IMR-90 (cell line): ENCODE results near the gene AXL. TPM values are rescaled to one million over a fixed set of nuclear protein-coding genes. Genes with fewer than 3 reads are reported as not detected.

Source experiments
- ATAC-seq: fragments of 200-7000 bp; cut with Tn5 transposase; 2 replicates; pipeline ENCODE4 v1.9.1; 2020; ENCODE audit warnings: low read depth, mild to moderate bottlenecking, moderate library complexity
- BruUV-seq: library from RNA; stranded (reverse); fragments of 400-500 nt; replicated peaks from 2 replicates; lab custom pipeline; 2021; lab: Mats Ljungman, UMichigan
- CTCF ChIA-PET: fragments of 300-600 bp; formaldehyde crosslinking; extraction: SDS; loops from one replicate; lab custom pipeline; 2021; ENCODE audit warnings: antibody characterized with exemption; lab: Yijun Ruan, JAX
- POLR2A ChIA-PET: fragments of 300-600 bp; sonication (Branson Sonifier 250); formaldehyde crosslinking; loops from one replicate; lab custom pipeline; 2022; ENCODE audit warnings: antibody characterized with exemption; ENCODE audit not compliant: unreplicated experiment; lab: Charles Lee
- DNase-seq: peaks from one replicate; pipeline ENCODE4 v3.0.0; 2013
- H2AFZ ChIP-seq: replicated peaks from 2 replicates; pipeline ENCODE3; 2013; ENCODE audit warnings: low read length, mild to moderate bottlenecking; ENCODE audit not compliant: poor library complexity
- H2AK5ac ChIP-seq: 2 replicates; pipeline ENCODE4 v1.6.1; 2013; ENCODE audit warnings: low read depth, low read length, inconsistent platforms
- H2AK9ac ChIP-seq: replicated peaks from 2 replicates; pipeline ENCODE3; 2013; ENCODE audit warnings: mild to moderate bottlenecking, low read depth, low read length, moderate library complexity; ENCODE audit not compliant: poor library complexity
- H2BK120ac ChIP-seq: 2 replicates; pipeline ENCODE4 v1.6.1; 2013; ENCODE audit warnings: low read depth, low read length, inconsistent platforms
- H2BK15ac ChIP-seq: 3 replicates; pipeline ENCODE4 v1.6.1; 2013; ENCODE audit warnings: low read depth, low read length, inconsistent platforms
- H2BK20ac ChIP-seq: 2 replicates; pipeline ENCODE4 v1.6.1; 2013; ENCODE audit warnings: low read depth, mild to moderate bottlenecking, inconsistent platforms, low read length, moderate library complexity
- H2BK5ac ChIP-seq: 2 replicates; pipeline ENCODE4 v1.6.1; 2013; ENCODE audit warnings: mild to moderate bottlenecking, low read depth, low read length, inconsistent platforms; ENCODE audit not compliant: poor library complexity, severe bottlenecking
- H3K14ac ChIP-seq: replicated peaks from 2 replicates; pipeline ENCODE4 v1.6.1; 2013; ENCODE audit warnings: low read depth, low read length, inconsistent platforms
- H3K18ac ChIP-seq: 2 replicates; pipeline ENCODE4 v1.6.1; 2013; ENCODE audit warnings: low read depth, low read length, control low read depth
- H3K23ac ChIP-seq: 2 replicates; pipeline ENCODE4 v1.6.1; 2013; ENCODE audit warnings: low read depth, low read length, inconsistent platforms
- H3K27ac ChIP-seq: 2 replicates; pipeline ENCODE4 v1.5.1; 2013; ENCODE audit warnings: mild to moderate bottlenecking, control low read depth, low read length; ENCODE audit not compliant: insufficient read depth
- H3K27me3 ChIP-seq: 2 replicates; pipeline ENCODE4 v1.6.1; 2013; ENCODE audit warnings: low read length; ENCODE audit not compliant: control insufficient read depth, insufficient read depth
- H3K36me3 ChIP-seq: 2 replicates; pipeline ENCODE4 v1.6.1; 2013; ENCODE audit warnings: low read length, mixed read lengths; ENCODE audit not compliant: control insufficient read depth, insufficient read depth
- H3K4ac ChIP-seq: 2 replicates; pipeline ENCODE4 v1.6.1; 2013; ENCODE audit warnings: low read depth, low read length, inconsistent platforms
- H3K4me1 ChIP-seq: 2 replicates; pipeline ENCODE4 v1.6.1; 2013; ENCODE audit warnings: low read length, mixed read lengths; ENCODE audit not compliant: control insufficient read depth, insufficient read depth
- H3K4me2 ChIP-seq: 2 replicates; pipeline ENCODE4 v1.6.1; 2013; ENCODE audit warnings: low read depth, mild to moderate bottlenecking, control low read depth, low read length, moderate library complexity
- H3K4me3 ChIP-seq: 2 replicates; pipeline ENCODE4 v1.5.1; 2013; ENCODE audit warnings: low read depth, mild to moderate bottlenecking, control low read depth, low read length, moderate library complexity; ENCODE audit not compliant: insufficient read depth
- H3K56ac ChIP-seq: 2 replicates; pipeline ENCODE4 v1.6.1; 2013; ENCODE audit warnings: low read length, inconsistent platforms; ENCODE audit not compliant: insufficient read depth; ENCODE audit errors: extremely low read depth
- H3K79me1 ChIP-seq, 2 experiments: 2 replicates each; pipeline ENCODE4 v1.6.1; 2013; ENCODE audit warnings: low read length in 2 of 2, inconsistent platforms in 1 of 2, low read depth in 1 of 2
- H3K9ac ChIP-seq: 2 replicates; pipeline ENCODE4 v1.6.1; 2013; ENCODE audit warnings: low read depth, low read length, control low read depth
- H3K9me1 ChIP-seq: 2 replicates; pipeline ENCODE4 v1.6.1; 2013; ENCODE audit warnings: low read length, inconsistent platforms; ENCODE audit not compliant: insufficient read depth
- H3K9me3 ChIP-seq: 2 replicates; pipeline ENCODE4 v1.6.1; 2013; ENCODE audit warnings: low read length; ENCODE audit not compliant: control insufficient read depth, insufficient read depth
- H4K20me1 ChIP-seq: 2 replicates; pipeline ENCODE4 v1.6.1; 2013; ENCODE audit warnings: low read length, inconsistent platforms; ENCODE audit not compliant: insufficient read depth
- H4K5ac ChIP-seq: 2 replicates; pipeline ENCODE4 v1.6.1; 2013; ENCODE audit warnings: mild to moderate bottlenecking, low read depth, low read length, control low read depth
- H4K8ac ChIP-seq, 2 experiments: 2 replicates each; pipeline ENCODE4 v1.6.1; 2013; ENCODE audit warnings: low read depth in 2 of 2, low read length in 2 of 2, control low read depth in 1 of 2, inconsistent platforms in 1 of 2
- H4K91ac ChIP-seq: 2 replicates; pipeline ENCODE4 v1.6.1; 2013; ENCODE audit warnings: low read depth, low read length, inconsistent platforms; ENCODE audit not compliant: insufficient read depth
- MAFK ChIP-seq: IDR thresholded peaks from 2 replicates; pipeline ENCODE4 v1.6.1; 2012; ENCODE audit warnings: low read depth, low read length, improper control_type of control experiment
- MAZ ChIP-seq: IDR thresholded peaks from 2 replicates; pipeline ENCODE4 v1.6.1; 2012; ENCODE audit warnings: low read depth, mild to moderate bottlenecking, low read length, improper control_type of control experiment, moderate library complexity, borderline replicate concordance
- RFX5 ChIP-seq: IDR thresholded peaks from 2 replicates; pipeline ENCODE4 v1.8.0; 2012; ENCODE audit warnings: low read depth, mild to moderate bottlenecking, low read length, moderate library complexity
- WGBS, 2 experiments: methylation state at CpG; one replicate each; pipeline versions ENCODE4 v1.1.5 to v1.1.7; 2013; ENCODE audit warnings: missing lambda C conversion rate in 2 of 2; ENCODE audit not compliant: insufficient read length in 1 of 2; ENCODE audit errors: extremely low coverage in 2 of 2; 5-methylcytosine and 5-hydroxymethylcytosine counted together
- dilution Hi-C: fragments of 300-500 bp; cut with HindIII; formaldehyde crosslinking; loops from one replicate; pipeline ENCODE4 v1.14.3; 2018; ENCODE audit warnings: low sequenced_read_pairs; ENCODE audit not compliant: unreplicated experiment
- in situ Hi-C: fragments of 300-500 bp; cut with MboI; formaldehyde crosslinking; loops from 3 replicates; pipeline ENCODE4 v1.14.3; 2019; ENCODE audit warnings: low sequenced_read_pairs, inconsistent platforms, mixed read lengths
- intact Hi-C: fragments of 100-400 bp; cut with micrococcal nuclease; formaldehyde crosslinking; loops from 2 replicates; pipeline ENCODE4 v1.10.0; 2022
- polyA plus RNA-seq, 3 experiments: library from polyadenylated mRNA; depleted of rRNA; stranded (reverse); fragments of >200 nt; gene quantifications; 2 replicates each; pipeline ENCODE4 v1.2.3, GENCODE V29; 2012; ENCODE audit warnings: low replicate concordance in 1 of 3
- total RNA-seq: library from RNA; depleted of rRNA; stranded (reverse); fragments of >200 nt; gene quantifications from 2 replicates; pipeline ENCODE4 v1.2.3, GENCODE V29; 2012

The AXL gene
- total and polyA plus RNA-seq, 2 of the 4 experiments (the other 2 are of a cell fraction): 212 to 466 TPM

DNA sequence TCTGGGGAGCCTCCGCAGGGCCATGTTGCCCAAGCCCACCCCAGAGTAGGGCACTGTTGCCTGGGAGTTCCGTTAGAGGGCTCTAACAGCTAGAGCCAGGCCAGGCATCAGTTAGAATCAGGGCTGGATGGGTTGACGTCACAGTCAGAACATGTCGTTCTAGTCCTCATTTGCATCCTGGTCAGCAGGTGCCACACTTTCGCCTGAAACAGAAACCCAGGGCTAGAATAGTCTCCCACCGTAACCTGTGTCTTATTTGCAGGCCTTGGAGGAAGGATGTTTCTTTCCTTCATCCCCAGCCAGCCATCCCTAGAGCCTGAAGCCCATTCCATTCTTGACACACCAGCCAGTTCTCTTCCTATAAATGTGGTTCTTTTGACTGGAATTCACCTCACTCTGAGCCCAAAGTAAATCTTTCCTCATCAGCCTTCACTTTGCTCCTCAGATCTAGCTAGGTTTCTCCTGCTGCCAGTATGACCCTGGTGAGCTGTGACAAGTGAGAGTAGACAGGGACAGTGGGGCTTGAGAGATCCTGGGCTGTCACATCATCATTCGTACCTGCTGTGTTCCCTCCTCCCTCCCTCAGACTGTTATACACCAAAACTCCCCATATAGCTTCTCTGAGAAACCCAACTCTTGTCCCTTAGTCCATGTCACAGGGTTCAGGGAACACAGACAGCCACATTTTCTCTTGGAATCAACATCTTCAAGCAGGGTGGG is 78.8 kb downstream of the AXL start (continued):
- TF ChIP-seq MAZ: no peak

DNA sequence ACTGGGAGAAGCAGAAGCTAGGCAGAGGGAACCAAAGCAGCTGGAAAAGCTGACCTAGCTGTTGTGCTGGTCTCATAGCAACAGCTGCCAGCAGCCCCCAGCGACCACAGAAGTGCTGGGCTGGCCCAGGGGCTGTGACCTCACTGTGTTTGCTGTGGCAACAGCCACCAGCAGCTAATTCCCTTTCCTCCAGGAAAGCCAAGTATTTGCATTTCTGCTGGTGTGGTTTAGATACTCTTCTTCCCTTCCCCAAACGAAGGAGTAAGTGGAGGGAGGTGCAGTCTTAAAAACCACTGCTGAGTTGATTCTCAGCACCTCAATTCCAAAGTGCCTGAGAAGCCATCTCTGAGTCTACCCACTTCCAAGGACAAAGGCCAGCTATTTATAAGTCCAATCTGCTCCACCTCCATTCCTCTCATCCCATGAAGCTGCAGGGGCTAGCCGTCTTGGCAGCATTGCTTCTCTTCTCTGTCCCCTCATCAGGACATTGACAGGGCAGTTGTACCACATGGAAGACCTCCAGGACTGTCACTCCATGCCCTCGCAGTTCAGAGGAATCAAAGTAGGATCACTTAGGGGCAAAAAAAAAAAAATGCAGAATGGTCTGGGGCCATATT is 79.4 kb downstream of the AXL start:
- Histone ChIP-seq H3K23ac (peak overlapping the region; percentile 40; the same call in 1 of the 2 replicates), H2AK5ac (no peak overlapping the region; the same call in 1 of the 2 replicates), H3K27me3 (no peaks in the 10 kb centered on the region), H3K4me3 (no peak overlapping the region), H2BK20ac (no peak overlapping the region), H3K9me1 (peaks cover 25% of the 10 kb centered on the region), H2BK15ac (no peak overlapping the region), H4K8ac (no peak overlapping the region), H3K18ac (no peak overlapping the region), H3K4ac (no peak overlapping the region), H3K27ac (no peak overlapping the region), H4K20me1 (peaks cover 59% of the 10 kb centered on the region), H3K14ac (peak overlapping the region; percentile 10; the same call in 1 of the 2 replicates), H4K5ac (no peak overlapping the region), H2AFZ (no peak overlapping the region), H2AK9ac (peak overlapping the region; percentile 44), H4K91ac (no peak overlapping the region), H2BK120ac (no peak overlapping the region), H3K4me2 (no peak overlapping the region; the same call in 1 of the 2 replicates), H3K9ac (no peak overlapping the region), H3K56ac (no peak overlapping the region), H3K36me3 (peaks cover 77% of the 10 kb centered on the region), H3K4me1 (peaks cover 24% of the 10 kb centered on the region), H3K9me3 (no peaks in the 10 kb centered on the region), H3K79me1 (peaks cover 54 to 80% of the 10 kb centered on the region in 2 experiments), H2BK5ac (no peak overlapping the region)
- ChIA-PET POLR2A (no interaction called here), CTCF (interaction anchor here (0.6 to 1.5 kb wide), 3 partner anchors 9 to 86 kb away, joined by 3 to 4 read pairs (median 4); no protein-coding TSS in a partner anchor)
- DNase-seq (peak; percentile 82), ATAC-seq (peak; percentile 55)
- no TSS peak for BruUV-seq
- in situ Hi-C loops: no loop called here
- no CpG with 5 or more reads among the region's 4 CpGs for WGBS, 2 experiments
- intact Hi-C loops: no loop called here
- dilution Hi-C loops: no loop called here
- TF ChIP-seq RFX5: no peak
- peak; percentile 75 for TF ChIP-seq MAFK
- TF ChIP-seq MAZ: peak; percentile 59; the same call in 1 of the 2 replicates
